Measurements from ENCODE around the gene CRACR2A.

CRACR2A gene

GRCh38 chr12:3751151-3752095, 1.5 kb downstream of the CRACR2A start:
- DNase-seq (ENCODE audit: low spot score), result no peak

GRCh38 chr12:3750616-3751015, 2.3 kb downstream of the CRACR2A start:
- DNase-seq (ENCODE audit: low spot score), result no peak

DNA sequence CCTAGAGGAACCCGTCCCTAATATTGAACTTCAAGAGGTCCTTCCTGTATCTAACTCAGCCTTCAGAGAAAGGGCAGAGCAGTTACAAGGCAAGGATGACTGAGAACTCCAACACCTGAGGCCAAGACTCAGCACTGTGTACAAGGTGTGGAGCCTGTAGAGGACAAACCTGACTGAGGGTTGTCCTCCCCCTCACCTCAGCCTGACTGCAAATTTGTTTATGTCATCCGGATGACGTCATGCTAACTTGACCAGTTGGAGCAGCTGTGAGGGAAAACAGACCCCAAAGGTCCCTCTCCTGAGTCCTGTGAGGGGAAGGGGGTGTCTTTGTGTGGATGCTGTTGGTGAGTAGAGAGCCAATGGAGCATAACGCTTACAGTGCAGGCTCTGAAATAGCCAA, 4.3 kb downstream of the CRACR2A start:
- no peak for DNase-seq (ENCODE audit: low spot score)

DNA sequence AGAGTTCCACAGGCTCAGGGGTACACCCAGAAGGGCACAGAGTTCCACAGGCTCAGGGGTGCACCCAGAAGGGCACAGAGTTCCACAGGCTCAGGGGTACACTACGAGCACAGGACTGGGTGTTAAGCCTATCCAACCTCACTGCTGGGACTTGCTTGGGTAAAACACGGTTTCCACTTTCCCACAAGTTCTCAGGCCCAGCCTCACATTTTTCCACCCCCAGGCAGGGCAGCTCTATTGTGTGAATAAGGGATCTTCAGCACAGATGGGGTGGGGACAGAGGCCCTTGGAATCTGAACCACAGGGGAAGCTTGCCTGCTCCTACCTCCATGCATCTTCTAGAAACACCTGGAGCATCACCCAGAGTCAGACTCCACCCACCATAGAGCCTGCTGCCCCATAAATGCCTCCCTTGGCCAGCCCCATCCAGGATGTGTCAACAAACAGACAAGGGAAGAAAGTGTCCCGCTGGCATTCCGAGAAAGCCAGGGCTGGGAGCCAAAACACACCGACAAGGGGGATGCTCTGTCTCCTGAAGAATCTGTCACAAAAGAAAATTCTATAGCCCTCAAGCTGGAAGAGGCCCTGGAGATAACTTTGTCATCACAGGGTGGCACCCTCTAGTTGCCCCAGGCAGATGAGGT, 4.8 kb downstream of the CRACR2A start:
- no peak for DNase-seq (ENCODE audit: low spot score)

DNA sequence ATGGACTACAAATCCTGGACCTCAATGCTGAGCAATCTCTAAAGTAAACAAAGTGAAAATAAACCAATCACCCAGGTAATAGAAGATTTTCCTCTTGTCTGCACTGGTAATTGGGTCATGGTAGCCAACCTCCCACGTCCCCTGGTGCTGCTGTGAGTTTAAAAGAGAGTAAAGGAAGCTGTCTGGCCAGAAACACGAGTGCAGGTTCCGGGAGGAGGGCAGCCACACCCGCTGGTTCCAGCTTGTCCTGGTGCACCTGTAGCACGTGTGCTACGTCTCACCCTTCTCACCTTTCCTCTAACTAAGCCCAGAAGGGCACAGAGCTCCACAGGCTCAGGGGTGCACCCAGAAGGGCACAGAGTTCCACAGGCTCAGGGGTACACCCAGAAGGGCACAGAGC, 5.4 kb downstream of the CRACR2A start:
- DNase-seq (ENCODE audit: low spot score), result no peak

DNA sequence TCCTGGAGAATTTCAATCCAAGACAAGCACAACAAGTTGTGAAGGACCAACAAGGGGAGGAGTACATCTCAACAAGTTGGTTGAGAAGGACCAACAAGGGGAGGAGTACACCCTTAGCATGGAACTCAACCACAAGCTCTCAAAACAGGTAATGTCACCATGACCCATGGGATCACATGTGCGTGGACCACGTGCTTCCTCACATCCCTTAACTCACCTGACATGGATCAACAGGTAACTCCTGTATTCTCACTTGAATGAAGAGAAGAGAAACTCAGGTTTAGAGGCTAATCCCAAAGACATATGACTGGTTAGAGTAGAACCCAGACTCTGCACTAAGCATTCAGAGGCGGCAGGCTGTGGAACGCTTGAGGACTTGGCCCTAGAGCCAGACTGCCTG, 6.2 kb downstream of the CRACR2A start:
- no peak for DNase-seq (ENCODE audit: low spot score)

GRCh38 chr12:3745152-3745551, 7.8 kb downstream of the CRACR2A start:
- no peak for DNase-seq (ENCODE audit: low spot score)

- DNase-seq (ENCODE audit: low spot score), result no peak
Measured at GRCh38 chr12:3744229-3744901, 8.5 kb downstream of the CRACR2A start.

- no peak for DNase-seq (ENCODE audit: low spot score)
Measured at GRCh38 chr12:3743803-3744202, 9.1 kb downstream of the CRACR2A start.

DNA sequence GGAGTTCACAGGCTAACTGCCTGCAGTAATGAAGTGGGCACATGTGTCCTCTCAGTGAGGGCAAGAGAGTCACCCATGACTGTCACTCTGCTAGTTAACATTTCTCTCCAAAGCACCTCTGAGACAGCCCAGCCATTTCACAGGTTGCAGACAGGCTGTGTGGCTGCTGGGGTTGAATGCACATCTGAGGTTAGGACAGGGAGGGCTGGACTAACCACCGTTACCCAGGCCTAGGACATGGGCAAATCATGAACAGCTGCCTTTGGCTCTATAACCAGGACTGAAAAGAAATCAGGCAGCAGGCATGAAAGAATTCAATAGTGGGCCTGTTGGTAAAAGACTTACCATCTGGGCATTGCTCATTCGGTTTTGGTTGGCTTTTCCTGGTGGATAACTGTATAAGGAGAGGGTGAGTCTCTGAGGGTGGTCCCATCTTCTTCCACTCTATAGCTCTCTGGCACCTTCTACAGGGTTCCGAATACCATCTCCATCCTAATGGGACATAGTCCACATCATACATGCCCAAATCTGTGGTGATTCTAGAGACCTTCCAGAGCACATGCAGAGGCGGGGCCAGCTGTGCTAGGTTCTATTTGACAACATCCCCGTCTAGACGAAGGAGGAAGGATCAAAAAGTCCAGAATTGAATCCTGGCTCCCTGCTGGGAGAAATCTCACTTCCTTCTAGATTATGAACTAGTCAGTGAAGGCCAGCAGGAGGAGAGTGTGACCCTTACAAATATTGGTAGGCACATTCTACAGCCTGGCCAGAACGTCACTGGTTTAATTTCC, 10.8 kb downstream of the CRACR2A start:
- no peak for DNase-seq (ENCODE audit: low spot score)

GRCh38 chr12:3740480-3741231, 12.3 kb downstream of the CRACR2A start:
- no peak for DNase-seq (ENCODE audit: low spot score)

- no peak for DNase-seq (ENCODE audit: low spot score)
Measured at GRCh38 chr12:3735432-3735831, 17.5 kb downstream of the CRACR2A start.

- DNase-seq (ENCODE audit: low spot score), result no peak
Measured at GRCh38 chr12:3732901-3733300, 20.0 kb downstream of the CRACR2A start.

DNA sequence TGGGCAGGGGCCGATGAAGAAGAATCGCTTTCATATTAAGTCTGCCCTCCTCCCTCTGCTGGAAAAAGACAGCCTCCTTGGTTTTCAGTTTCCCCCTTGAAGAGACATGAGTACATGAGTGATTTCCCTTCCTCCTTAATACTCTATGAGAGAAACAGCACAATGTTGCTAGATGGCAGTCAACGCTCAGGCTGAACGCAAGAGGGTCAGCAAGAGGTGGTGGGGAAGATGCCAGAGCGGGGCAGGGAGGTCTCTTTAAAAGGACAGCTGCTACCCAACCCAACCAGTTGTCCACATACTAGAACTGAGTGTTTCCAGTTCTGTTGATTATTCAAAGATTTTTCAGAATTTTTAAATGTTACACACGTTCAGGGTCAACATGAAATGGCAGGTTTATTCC, 22.8 kb downstream of the CRACR2A start:
- DNase-seq (ENCODE audit: low spot score), result no peak

GRCh38 chr12:3728686-3729085, 24.2 kb downstream of the CRACR2A start:
- no peak for DNase-seq (ENCODE audit: low spot score)

- no peak for DNase-seq (ENCODE audit: low spot score)
Measured at GRCh38 chr12:3727877-3728632, 24.9 kb downstream of the CRACR2A start.

DNA sequence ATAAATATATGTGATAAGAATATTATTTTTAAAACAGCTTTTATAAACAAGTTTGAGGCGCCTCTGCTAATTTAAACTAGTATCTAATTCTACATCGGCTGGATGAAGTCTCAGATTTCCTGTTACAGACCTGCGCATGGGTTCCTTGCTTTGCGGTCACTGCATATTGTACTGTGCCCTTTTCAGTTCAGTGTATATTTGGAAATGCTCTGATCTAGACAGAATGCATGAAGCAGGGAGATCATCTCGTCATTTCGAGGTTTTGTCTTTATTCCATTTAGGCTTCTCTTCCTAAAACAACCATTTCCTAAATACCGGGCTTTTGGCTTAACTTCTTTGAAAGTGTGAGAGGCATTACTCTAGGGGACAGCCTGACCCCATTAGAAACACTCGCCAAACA, 25.6 kb downstream of the CRACR2A start:
- DNase-seq (ENCODE audit: low spot score), result no peak

- DNase-seq (ENCODE audit: low spot score), result no peak
Measured at GRCh38 chr12:3726456-3726855, 26.5 kb downstream of the CRACR2A start.

DNA sequence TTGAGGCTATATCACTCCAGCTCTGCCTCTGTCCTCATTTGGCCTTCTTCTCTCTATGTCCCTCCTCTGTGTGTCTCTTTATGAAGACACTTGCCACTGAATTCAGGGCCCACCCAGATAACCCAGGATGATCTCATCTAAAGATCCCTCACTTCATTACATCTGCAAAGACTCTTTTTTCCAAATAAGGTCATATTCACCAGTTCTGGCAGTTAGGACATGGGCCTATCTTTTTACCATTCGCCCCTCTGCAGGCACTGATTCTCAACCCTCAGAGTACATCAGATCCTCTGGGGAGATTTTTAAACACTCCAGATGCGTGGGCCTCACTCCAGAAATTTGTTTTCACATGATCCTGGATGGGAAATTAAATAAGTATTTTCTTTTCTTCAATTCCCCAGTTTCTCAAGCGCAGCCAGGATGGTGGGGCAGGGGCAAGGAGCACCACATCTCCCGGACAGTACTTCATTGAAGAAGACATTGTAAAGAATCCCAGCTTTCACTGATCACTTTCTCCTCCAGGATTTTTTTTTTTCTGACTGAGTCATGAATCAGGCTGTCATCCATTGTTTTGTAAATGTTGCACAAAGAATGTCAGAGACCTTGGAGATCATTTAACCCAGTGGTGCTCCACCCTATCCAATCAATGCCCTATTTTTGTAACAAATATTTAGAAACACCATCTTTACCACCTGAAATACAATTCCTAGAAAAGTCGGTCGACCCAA, 27.4 kb downstream of the CRACR2A start:
- DNase-seq (ENCODE audit: low spot score), result no peak
